Panc1 (cell line): ENCODE results near the gene TAF6. TPM values are rescaled to one million over a fixed set of nuclear protein-coding genes. Genes with fewer than 3 reads are reported as not detected.

Experiments used
- ATAC-seq: fragments of 200-7000 bp; cut with Tn5 transposase; 2 replicates; pipeline ENCODE4 v1.9.1; 2020; ENCODE audit warnings: mild to moderate bottlenecking, moderate library complexity
- BruUV-seq: library from RNA; stranded (reverse); fragments of 400-500 nt; replicated peaks from 2 replicates; lab custom pipeline; 2021; lab: Mats Ljungman, UMichigan
- CTCF ChIA-PET: fragments of 300-600 bp; sonication (Branson Sonifier 250); formaldehyde crosslinking; loops from one replicate; lab custom pipeline; 2022; ENCODE audit warnings: antibody characterized with exemption; lab: Charles Lee
- POLR2A ChIA-PET: fragments of 300-600 bp; sonication (Branson Sonifier 250); formaldehyde crosslinking; loops from one replicate; lab custom pipeline; 2022; ENCODE audit warnings: antibody characterized with exemption; lab: Charles Lee
- DNase-seq: peaks from one replicate; pipeline ENCODE4 v3.0.0-alpha.2; 2010; ENCODE audit warnings: low read depth, low spot score
- H3K27ac ChIP-seq: 2 replicates; pipeline ENCODE4 v1.5.1; 2011; ENCODE audit warnings: mild to moderate bottlenecking, low read length, inconsistent platforms
- H3K27me3 ChIP-seq: fragments of 200-500 bp; sonication (Bioruptor generic); 2 replicates; pipeline ENCODE4 v1.6.0; 2014; ENCODE audit warnings: low read length, inconsistent platforms; ENCODE audit not compliant: control insufficient read depth, insufficient read depth
- H3K36me3 ChIP-seq: fragments of 200-500 bp; sonication (Bioruptor generic); 2 replicates; pipeline ENCODE4 v1.5.1; 2014; ENCODE audit warnings: inconsistent platforms, mild to moderate bottlenecking, low read length, moderate library complexity; ENCODE audit not compliant: control insufficient read depth, insufficient read depth
- H3K4me1 ChIP-seq: 2 replicates; pipeline ENCODE4 v1.5.1; 2011; ENCODE audit warnings: inconsistent platforms, mild to moderate bottlenecking, low read length, moderate library complexity; ENCODE audit not compliant: control insufficient read depth, insufficient read depth
- H3K4me3 ChIP-seq, 2 experiments: 2 replicates each; pipeline ENCODE4 v1.5.1; 2011 to 2012; ENCODE audit warnings: low read depth in 2 of 2, low read length in 2 of 2, mild to moderate bottlenecking in 2 of 2, inconsistent platforms in 1 of 2, moderate library complexity in 1 of 2
- H3K9me3 ChIP-seq: fragments of 200-500 bp; sonication (Bioruptor generic); 2 replicates; pipeline ENCODE4 v1.5.1; 2014; ENCODE audit warnings: low read depth, mild to moderate bottlenecking, inconsistent platforms, low read length, moderate library complexity; ENCODE audit not compliant: control insufficient read depth, insufficient read depth
- POLR2AphosphoS5 ChIP-seq: IDR thresholded peaks from 2 replicates; pipeline ENCODE4 v1.6.1; 2012; ENCODE audit warnings: mild to moderate bottlenecking, low read depth, low read length, moderate library complexity
- SIN3A ChIP-seq: IDR thresholded peaks from 2 replicates; pipeline ENCODE4 v1.6.1; 2012; ENCODE audit warnings: low read depth, mild to moderate bottlenecking, low read length, moderate library complexity, borderline replicate concordance; ENCODE audit not compliant: insufficient read depth
- TCF7L2 ChIP-seq: IDR thresholded peaks from 2 replicates; pipeline ENCODE4 v1.6.1; 2011; ENCODE audit warnings: mild to moderate bottlenecking, low read depth, low read length, inconsistent platforms
- in situ Hi-C: cut with HindIII; loops from 2 replicates; pipeline ENCODE4 v1.10.0; 2016; ENCODE audit warnings: low sequenced_read_pairs, low pct_unique_long_range_greater_than_20kb
- intact Hi-C: fragments of 100-400 bp; cut with micrococcal nuclease; formaldehyde crosslinking; loops from one replicate; pipeline ENCODE4 v1.10.0; 2022; ENCODE audit not compliant: unreplicated experiment
- total RNA-seq: library from RNA; stranded (reverse); gene quantifications from one replicate; pipeline ENCODE4 v1.2.1, GENCODE V29; 2021; ENCODE audit not compliant: unreplicated experiment
- TF ChIP-seq, protein P1 (sequence below): fragments of 450-650 bp; IDR thresholded peaks from 2 replicates; pipeline ENCODE4 v1.5.1; 2017; ENCODE audit warnings: mild to moderate bottlenecking
- TF ChIP-seq, protein P2 (sequence below), 2 experiments: IDR thresholded peaks; 2 replicates each; pipeline ENCODE4 v1.6.1; 2011 to 2012; ENCODE audit warnings: low read depth in 2 of 2, control low read depth in 1 of 2, low read length in 1 of 2, mild to moderate bottlenecking in 1 of 2, moderate library complexity in 1 of 2; ENCODE audit not compliant: insufficient read depth in 1 of 2

TAF6 gene
- total RNA-seq, 1 experiment from 2014 or later: 92.3 TPM

DNA sequence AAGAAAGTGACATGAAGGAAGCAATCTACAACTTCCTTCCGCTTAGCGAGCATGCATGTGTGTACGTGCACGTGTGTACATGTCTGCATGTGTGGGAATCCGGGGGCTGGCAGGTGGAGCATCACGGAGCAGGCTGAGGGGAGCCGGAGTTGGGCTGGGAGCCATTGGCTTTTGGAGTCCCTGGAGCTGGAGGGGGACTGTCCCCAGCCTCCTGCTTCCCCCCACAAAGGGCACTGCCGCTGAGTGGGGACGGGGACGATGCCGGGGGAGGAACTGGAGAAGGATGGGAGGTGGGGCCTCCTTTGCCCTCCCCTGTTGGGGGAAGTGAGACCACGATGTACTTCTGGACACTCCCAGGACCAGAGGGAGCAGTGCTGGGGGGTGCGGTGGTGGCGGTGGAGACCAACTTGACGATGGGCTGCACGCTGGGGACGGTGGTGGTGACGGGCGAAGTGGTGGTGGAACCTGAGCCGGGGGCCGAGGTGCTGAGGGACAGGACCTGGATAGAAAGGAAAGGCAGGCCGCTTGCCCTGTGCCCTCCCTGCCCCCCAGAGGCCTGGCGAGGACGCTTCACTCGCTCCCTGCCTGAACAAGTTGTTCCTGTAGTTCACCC lies 11.9 kb downstream of the TAF6 start:
- Histone ChIP-seq H3K36me3 (no peaks in the 10 kb centered on the region), H3K4me3 (no peak overlapping the region), H3K27ac (no peak overlapping the region), H3K27me3 (no peaks in the 10 kb centered on the region), H3K9me3 (no peaks in the 10 kb centered on the region), H3K4me1 (peaks cover 5% of the 10 kb centered on the region)
- intact Hi-C loops (no loop called here), in situ Hi-C loops (no loop called here)
- peak; percentile 2; the same call in 1 of the 2 replicates for ATAC-seq
- TF ChIP-seq, protein P1, sequence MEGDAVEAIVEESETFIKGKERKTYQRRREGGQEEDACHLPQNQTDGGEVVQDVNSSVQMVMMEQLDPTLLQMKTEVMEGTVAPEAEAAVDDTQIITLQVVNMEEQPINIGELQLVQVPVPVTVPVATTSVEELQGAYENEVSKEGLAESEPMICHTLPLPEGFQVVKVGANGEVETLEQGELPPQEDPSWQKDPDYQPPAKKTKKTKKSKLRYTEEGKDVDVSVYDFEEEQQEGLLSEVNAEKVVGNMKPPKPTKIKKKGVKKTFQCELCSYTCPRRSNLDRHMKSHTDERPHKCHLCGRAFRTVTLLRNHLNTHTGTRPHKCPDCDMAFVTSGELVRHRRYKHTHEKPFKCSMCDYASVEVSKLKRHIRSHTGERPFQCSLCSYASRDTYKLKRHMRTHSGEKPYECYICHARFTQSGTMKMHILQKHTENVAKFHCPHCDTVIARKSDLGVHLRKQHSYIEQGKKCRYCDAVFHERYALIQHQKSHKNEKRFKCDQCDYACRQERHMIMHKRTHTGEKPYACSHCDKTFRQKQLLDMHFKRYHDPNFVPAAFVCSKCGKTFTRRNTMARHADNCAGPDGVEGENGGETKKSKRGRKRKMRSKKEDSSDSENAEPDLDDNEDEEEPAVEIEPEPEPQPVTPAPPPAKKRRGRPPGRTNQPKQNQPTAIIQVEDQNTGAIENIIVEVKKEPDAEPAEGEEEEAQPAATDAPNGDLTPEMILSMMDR: no peak
- TF ChIP-seq POLR2AphosphoS5 (no peak; the same call in 1 of the 2 replicates), SIN3A (no peak), TCF7L2 (no peak)
- TF ChIP-seq, protein P2, sequence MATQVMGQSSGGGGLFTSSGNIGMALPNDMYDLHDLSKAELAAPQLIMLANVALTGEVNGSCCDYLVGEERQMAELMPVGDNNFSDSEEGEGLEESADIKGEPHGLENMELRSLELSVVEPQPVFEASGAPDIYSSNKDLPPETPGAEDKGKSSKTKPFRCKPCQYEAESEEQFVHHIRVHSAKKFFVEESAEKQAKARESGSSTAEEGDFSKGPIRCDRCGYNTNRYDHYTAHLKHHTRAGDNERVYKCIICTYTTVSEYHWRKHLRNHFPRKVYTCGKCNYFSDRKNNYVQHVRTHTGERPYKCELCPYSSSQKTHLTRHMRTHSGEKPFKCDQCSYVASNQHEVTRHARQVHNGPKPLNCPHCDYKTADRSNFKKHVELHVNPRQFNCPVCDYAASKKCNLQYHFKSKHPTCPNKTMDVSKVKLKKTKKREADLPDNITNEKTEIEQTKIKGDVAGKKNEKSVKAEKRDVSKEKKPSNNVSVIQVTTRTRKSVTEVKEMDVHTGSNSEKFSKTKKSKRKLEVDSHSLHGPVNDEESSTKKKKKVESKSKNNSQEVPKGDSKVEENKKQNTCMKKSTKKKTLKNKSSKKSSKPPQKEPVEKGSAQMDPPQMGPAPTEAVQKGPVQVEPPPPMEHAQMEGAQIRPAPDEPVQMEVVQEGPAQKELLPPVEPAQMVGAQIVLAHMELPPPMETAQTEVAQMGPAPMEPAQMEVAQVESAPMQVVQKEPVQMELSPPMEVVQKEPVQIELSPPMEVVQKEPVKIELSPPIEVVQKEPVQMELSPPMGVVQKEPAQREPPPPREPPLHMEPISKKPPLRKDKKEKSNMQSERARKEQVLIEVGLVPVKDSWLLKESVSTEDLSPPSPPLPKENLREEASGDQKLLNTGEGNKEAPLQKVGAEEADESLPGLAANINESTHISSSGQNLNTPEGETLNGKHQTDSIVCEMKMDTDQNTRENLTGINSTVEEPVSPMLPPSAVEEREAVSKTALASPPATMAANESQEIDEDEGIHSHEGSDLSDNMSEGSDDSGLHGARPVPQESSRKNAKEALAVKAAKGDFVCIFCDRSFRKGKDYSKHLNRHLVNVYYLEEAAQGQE (IDR thresholded peaks at IDR 0.05; ENCODE audit: insufficient read depth in 1 of 2, low read depth in 2 of 2, low read length in 1 of 2): no peak
- DNase-seq: no peak
- ChIA-PET POLR2A (no interaction called here), CTCF (interaction anchor here (0.5 kb wide), 1 partner anchor 27 kb away, joined by 5 read pairs; no protein-coding TSS in a partner anchor)
- BruUV-seq: TSS peak; percentile 94

DNA sequence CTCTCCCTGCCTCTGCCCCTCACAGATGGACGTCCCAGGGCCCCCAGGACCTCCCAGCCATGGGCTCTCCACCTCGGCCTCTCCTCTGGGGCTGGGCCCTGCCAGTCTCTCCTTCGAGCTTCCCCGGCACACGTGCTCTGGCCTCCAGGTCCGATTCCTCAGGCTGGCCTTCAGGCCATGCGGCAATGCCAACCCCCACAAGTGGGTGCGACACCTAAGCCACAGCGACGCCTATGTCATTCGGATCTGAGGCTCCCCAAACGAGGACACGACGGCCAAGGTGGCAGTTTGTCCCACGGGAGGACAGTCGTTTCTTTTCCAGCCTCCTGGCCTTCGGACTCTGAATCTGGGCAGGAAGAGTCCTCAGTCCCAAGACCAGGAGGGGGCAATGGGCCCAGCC lies 12.5 kb downstream of the TAF6 start:
- Histone ChIP-seq H3K27ac (no peak overlapping the region), H3K27me3 (no peaks in the 10 kb centered on the region), H3K9me3 (no peaks in the 10 kb centered on the region), H3K4me3 (no peak overlapping the region), H3K4me1 (peaks cover 5% of the 10 kb centered on the region), H3K36me3 (no peaks in the 10 kb centered on the region; the same call in 1 of the 2 replicates)
- TF ChIP-seq POLR2AphosphoS5 (no peak), TCF7L2 (no peak), SIN3A (no peak)
- TF ChIP-seq, protein P2 (IDR thresholded peaks at IDR 0.05; ENCODE audit: insufficient read depth in 1 of 2, low read depth in 2 of 2, low read length in 1 of 2): no peak
- TF ChIP-seq, protein P1: no peak
- intact Hi-C loops (no loop called here), in situ Hi-C loops (no loop called here)
- POLR2A ChIA-PET: no interaction called here
- BruUV-seq: no TSS peak
- CTCF ChIA-PET: no interaction called here
- ATAC-seq (no peak), DNase-seq (no peak)
